Keratinocyte (primary cell): ENCODE measurements around the gene LTBP2. TPM values are rescaled to one million over a fixed set of nuclear protein-coding genes. Genes with fewer than 3 reads are reported as not detected.

Experiments used
- DNase-seq: peaks from one replicate; pipeline ENCODE4 v3.0.0-alpha.2; 2011; ENCODE audit warnings: low read depth, missing footprints, low spot score
- FAIRE-seq: peaks from 2 replicates; lab custom pipeline; 2011; peaks lifted over from hg19 to GRCh38; lab: Jason Lieb, UNC
- H2AFZ ChIP-seq: 2 replicates; pipeline ENCODE4 v1.6.0; 2012; ENCODE audit warnings: low read length, control low read depth, inconsistent platforms; ENCODE audit not compliant: control insufficient read depth
- H3K27ac ChIP-seq: 2 replicates; pipeline ENCODE4 v1.5.1; 2011; ENCODE audit warnings: low read length; ENCODE audit not compliant: control insufficient read depth, insufficient read depth
- H3K27me3 ChIP-seq: 3 replicates; pipeline ENCODE4 v1.6.0; 2011; ENCODE audit warnings: low read length; ENCODE audit not compliant: control insufficient read depth, insufficient read depth; ENCODE audit errors: extremely low read depth
- H3K36me3 ChIP-seq, 2 experiments: 2 replicates in 1 of 2; 3 replicates in 1 of 2; pipeline ENCODE4 v1.5.1; 2011; ENCODE audit warnings: low read length in 2 of 2, mild to moderate bottlenecking in 1 of 2; ENCODE audit not compliant: control insufficient read depth in 2 of 2, insufficient read depth in 2 of 2; ENCODE audit errors: extremely low read depth in 1 of 2
- H3K4me1 ChIP-seq: 3 replicates; pipeline ENCODE4 v1.5.1; 2011; ENCODE audit warnings: low read length; ENCODE audit not compliant: control insufficient read depth, insufficient read depth; ENCODE audit errors: extremely low read depth
- H3K4me2 ChIP-seq: 3 replicates; pipeline ENCODE4 v1.6.0; 2011; ENCODE audit warnings: low read depth, low read length; ENCODE audit not compliant: control insufficient read depth, insufficient read depth; ENCODE audit errors: extremely low read depth
- H3K4me3 ChIP-seq, 3 experiments: fragments of 200-600 bp in 1 of 3; sonication (generic) in 1 of 3; 2 replicates in 2 of 3; 3 replicates in 1 of 3; pipeline ENCODE4 v1.5.1; 2011 to 2016; ENCODE audit warnings: low read length in 3 of 3, mild to moderate bottlenecking in 3 of 3, control low read depth in 2 of 3, inconsistent platforms in 1 of 3, low read depth in 1 of 3, mixed read lengths in 1 of 3, mixed run types in 1 of 3, moderate library complexity in 1 of 3; ENCODE audit not compliant: control insufficient read depth in 2 of 3, insufficient read depth in 2 of 3; ENCODE audit errors: extremely low read depth in 1 of 3
- H3K79me2 ChIP-seq: 2 replicates; pipeline ENCODE4 v1.6.0; 2012; ENCODE audit warnings: low read length; ENCODE audit not compliant: control insufficient read depth, insufficient read depth
- H3K9ac ChIP-seq: 3 replicates; pipeline ENCODE4 v1.6.0; 2011; ENCODE audit warnings: low read length; ENCODE audit not compliant: control insufficient read depth, insufficient read depth; ENCODE audit errors: extremely low read depth
- H3K9me1 ChIP-seq: 3 replicates; pipeline ENCODE4 v1.6.0; 2011; ENCODE audit warnings: low read length; ENCODE audit not compliant: control insufficient read depth, insufficient read depth; ENCODE audit errors: extremely low read depth
- H3K9me3 ChIP-seq: 2 replicates; pipeline ENCODE4 v1.5.1; 2012; ENCODE audit warnings: low read depth, low read length; ENCODE audit not compliant: control insufficient read depth
- H4K20me1 ChIP-seq: 3 replicates; pipeline ENCODE4 v1.6.0; 2011; ENCODE audit warnings: low read length; ENCODE audit not compliant: control insufficient read depth, insufficient read depth; ENCODE audit errors: extremely low read depth
- EZH2 ChIP-seq: IDR thresholded peaks from one replicate; pipeline ENCODE4 v1.6.1; 2012; ENCODE audit warnings: inconsistent platforms, mild to moderate bottlenecking, low read length, moderate library complexity
- dilution Hi-C: fragments of 300-500 bp; cut with MboI; formaldehyde crosslinking; loops from one replicate; pipeline ENCODE4 v1.7.0; 2020; ENCODE audit warnings: low sequenced_read_pairs; ENCODE audit not compliant: extremely low pct_ligation_motif_present
- polyA plus RNA-seq, 5 experiments: library from polyadenylated mRNA; depleted of rRNA in 3 of 5; stranded (reverse) in 3 of 5; stranded (forward) in 1 of 5; unstranded in 1 of 5; fragments of >200 nt; gene quantifications; 1 replicate in 1 of 5; 2 replicates in 3 of 5; 3 replicates in 1 of 5; pipeline versions ENCODE4 v1.2.1 to v1.2.3, GENCODE V29; 2011 to 2012; ENCODE audit warnings: missing spikeins in 2 of 5, low read depth in 1 of 5, low replicate concordance in 1 of 5
- TF ChIP-seq, protein P1 (sequence below), 3 experiments: IDR thresholded peaks in 1 of 3; conservative IDR thresholded peaks in 1 of 3; optimal IDR thresholded peaks in 1 of 3; 2 replicates in 2 of 3; 3 replicates in 1 of 3; pipeline versions ENCODE3 to v1.5.1; 2011; ENCODE audit warnings: low read length in 3 of 3, mild to moderate bottlenecking in 3 of 3, moderate library complexity in 2 of 3, control low read depth in 1 of 3, inconsistent platforms in 1 of 3; ENCODE audit not compliant: insufficient read depth in 2 of 3; ENCODE audit errors: extremely low read depth in 1 of 3

Gene LTBP2
- polyA plus RNA-seq, 1 donor (not counting 4 experiments of a cell fraction or from before 2014, with no cell fraction given), result 23.9 TPM

DNA sequence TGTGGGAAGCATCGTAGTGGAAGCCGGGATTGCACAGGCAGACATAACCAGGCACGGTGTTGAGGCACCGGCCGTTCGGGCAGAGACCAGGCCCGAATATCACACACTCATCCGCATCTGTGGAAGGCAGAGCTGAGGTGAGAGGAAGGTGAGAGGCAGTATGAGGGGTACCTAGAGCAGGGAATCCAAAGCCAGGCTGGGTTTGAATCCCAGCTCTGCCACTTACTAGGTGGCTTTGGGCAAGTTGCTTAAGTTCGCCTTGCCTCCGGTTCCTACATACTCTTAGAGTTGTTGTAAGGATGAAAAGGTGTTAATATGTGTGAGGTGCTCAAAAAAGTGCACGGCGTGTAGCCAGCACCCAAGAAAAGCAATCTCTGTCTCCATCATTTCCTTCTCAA lies 108.1 kb downstream of the LTBP2 start:
- no peaks in the 10 kb centered on the region for H4K20me1 ChIP-seq
- H3K9me3 ChIP-seq, result no peaks in the 10 kb centered on the region
- H3K9me1 ChIP-seq, result no peaks in the 10 kb centered on the region
- no peak overlapping the region for H3K9ac ChIP-seq
- H3K4me2 ChIP-seq, result no peak overlapping the region
- no peak for DNase-seq
- H3K36me3 ChIP-seq, result peaks cover 74 to 76% of the 10 kb centered on the region in 2 experiments
- H3K4me3 ChIP-seq, result no peak overlapping the region
- peaks cover 19% of the 10 kb centered on the region for H3K4me1 ChIP-seq
- no peak overlapping the region for H3K27ac ChIP-seq
- H2AFZ ChIP-seq, result no peak overlapping the region
- dilution Hi-C loops, result no loop called here
- H3K79me2 ChIP-seq, result no peaks in the 10 kb centered on the region
- TF ChIP-seq, protein P1, sequence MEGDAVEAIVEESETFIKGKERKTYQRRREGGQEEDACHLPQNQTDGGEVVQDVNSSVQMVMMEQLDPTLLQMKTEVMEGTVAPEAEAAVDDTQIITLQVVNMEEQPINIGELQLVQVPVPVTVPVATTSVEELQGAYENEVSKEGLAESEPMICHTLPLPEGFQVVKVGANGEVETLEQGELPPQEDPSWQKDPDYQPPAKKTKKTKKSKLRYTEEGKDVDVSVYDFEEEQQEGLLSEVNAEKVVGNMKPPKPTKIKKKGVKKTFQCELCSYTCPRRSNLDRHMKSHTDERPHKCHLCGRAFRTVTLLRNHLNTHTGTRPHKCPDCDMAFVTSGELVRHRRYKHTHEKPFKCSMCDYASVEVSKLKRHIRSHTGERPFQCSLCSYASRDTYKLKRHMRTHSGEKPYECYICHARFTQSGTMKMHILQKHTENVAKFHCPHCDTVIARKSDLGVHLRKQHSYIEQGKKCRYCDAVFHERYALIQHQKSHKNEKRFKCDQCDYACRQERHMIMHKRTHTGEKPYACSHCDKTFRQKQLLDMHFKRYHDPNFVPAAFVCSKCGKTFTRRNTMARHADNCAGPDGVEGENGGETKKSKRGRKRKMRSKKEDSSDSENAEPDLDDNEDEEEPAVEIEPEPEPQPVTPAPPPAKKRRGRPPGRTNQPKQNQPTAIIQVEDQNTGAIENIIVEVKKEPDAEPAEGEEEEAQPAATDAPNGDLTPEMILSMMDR (optimal IDR thresholded peaks at IDR 0.05 in 1 of 3, IDR thresholded peaks at IDR 0.05 in 1 of 3, conservative IDR thresholded peaks at IDR 0.05 in 1 of 3; ENCODE audit: extremely low read depth in 1 of 3, insufficient read depth in 2 of 3, low read length in 3 of 3), result no peak
- TF ChIP-seq EZH2, result no peak
- FAIRE-seq, result no peak
- H3K27me3 ChIP-seq, result no peaks in the 10 kb centered on the region

DNA sequence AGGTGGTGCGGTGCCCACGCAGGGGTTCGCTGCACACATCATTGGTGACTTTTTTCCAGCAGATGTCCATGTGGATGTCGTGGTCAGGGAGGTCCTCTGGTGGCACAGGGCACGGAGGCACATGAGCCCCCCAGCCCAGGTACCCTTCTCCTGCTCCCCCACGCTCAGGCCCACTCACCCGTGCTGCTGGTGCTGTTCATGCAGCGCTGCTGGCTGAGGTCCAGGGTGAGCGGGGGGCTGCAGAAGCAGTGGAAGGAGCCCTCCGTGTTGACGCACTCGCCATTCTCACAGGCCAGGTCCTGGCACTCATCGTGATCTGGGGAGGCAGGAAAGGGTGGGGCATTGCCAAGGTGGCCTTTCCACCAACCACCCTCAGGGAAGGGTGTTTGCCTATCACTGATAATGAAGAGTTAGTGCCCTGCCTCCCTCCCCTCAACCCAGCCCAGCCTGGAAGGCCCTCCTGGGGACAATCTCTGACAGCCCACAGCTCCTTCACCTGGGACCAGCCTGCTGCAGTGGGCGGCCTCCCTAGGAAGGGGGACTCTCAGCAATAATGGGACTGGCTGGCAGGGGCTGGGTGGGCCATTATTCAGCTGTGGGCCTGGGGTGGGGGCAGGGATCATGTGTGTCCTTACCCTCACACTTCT lies 108.6 kb downstream of the LTBP2 start:
- peaks cover 19% of the 10 kb centered on the region for H3K4me1 ChIP-seq
- H4K20me1 ChIP-seq, result no peaks in the 10 kb centered on the region
- H3K4me2 ChIP-seq, result no peak overlapping the region
- H3K4me3 ChIP-seq, result no peak overlapping the region
- peaks cover 69 to 76% of the 10 kb centered on the region in 2 experiments for H3K36me3 ChIP-seq
- H3K27me3 ChIP-seq, result no peaks in the 10 kb centered on the region
- no peaks in the 10 kb centered on the region for H3K9me3 ChIP-seq
- no peak for FAIRE-seq
- no peak for DNase-seq
- no peak overlapping the region for H2AFZ ChIP-seq
- no peak overlapping the region for H3K9ac ChIP-seq
- no peak overlapping the region for H3K27ac ChIP-seq
- no peaks in the 10 kb centered on the region for H3K79me2 ChIP-seq
- no peaks in the 10 kb centered on the region for H3K9me1 ChIP-seq
- TF ChIP-seq, protein P1 (optimal IDR thresholded peaks at IDR 0.05 in 1 of 3, IDR thresholded peaks at IDR 0.05 in 1 of 3, conservative IDR thresholded peaks at IDR 0.05 in 1 of 3; ENCODE audit: extremely low read depth in 1 of 3, insufficient read depth in 2 of 3, low read length in 3 of 3), result no peak
- TF ChIP-seq EZH2, result no peak
- dilution Hi-C loops, result no loop called here
